ENCODE results near the gene CEBPG. TPM values are rescaled to one million over a fixed set of nuclear protein-coding genes. Genes with fewer than 3 reads are reported as not detected.

CEBPG gene
- total and polyA plus RNA-seq, 4 donors: 21.5 to 29.7 (median 24.7) TPM

DNA sequence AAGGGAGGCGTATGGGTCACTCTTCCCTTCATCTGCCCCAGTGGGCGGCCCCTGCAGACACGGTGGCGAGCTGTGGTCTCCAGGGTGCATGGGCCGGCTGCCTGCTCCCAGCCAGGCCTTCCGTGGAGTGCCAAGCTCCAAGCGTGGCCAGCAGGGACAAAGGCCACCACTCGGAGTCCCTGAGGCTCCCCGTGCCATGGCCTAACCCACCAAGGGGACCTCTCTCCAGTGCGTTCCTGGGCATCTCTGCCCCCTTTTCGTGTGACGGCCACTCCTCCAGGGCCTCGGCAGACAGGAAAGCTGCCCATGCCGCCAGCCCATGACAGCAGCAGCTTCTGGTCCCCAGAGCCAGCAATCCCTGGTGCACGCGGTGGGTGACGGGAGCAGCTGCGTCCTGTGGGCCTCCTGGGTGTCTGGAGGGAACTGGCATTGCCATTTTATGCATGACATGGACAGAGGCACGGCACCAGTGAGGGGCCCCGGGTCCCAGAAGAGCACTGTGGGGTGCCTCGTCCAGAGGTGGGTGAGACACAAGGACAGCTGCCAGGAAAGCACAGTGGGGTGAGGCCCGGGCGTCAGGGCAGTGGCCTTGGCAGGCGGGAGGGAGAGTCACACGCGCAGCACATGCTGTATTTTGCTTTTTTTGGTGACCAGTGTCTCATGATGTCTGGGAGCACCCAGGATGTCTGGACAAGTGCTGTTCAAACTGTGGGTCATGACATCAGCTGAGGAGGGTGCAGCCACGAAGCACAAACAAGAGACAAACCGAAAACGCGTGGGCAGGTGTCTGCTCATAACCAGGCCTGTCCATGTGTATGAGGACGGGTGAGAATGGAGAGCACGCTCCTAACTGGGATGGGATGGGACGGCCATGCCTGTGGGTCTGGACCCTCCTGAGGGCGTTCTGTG is 32.3 kb downstream of the CEBPG start:
- Histone ChIP-seq H3K9me3 (ENCODE audit: control insufficient read depth in 4 of 4, insufficient read depth in 3 of 4, low read length in 3 of 4) (no peaks in the 10 kb centered on the region), H3K27me3 (ENCODE audit: control insufficient read depth in 3 of 3, insufficient read depth in 3 of 3, low read length in 2 of 3) (no peaks in the 10 kb centered on the region)
- 88 to 92% methylated on average over 34 of the region's 34 CpGs for WGBS, 2 donors

DNA sequence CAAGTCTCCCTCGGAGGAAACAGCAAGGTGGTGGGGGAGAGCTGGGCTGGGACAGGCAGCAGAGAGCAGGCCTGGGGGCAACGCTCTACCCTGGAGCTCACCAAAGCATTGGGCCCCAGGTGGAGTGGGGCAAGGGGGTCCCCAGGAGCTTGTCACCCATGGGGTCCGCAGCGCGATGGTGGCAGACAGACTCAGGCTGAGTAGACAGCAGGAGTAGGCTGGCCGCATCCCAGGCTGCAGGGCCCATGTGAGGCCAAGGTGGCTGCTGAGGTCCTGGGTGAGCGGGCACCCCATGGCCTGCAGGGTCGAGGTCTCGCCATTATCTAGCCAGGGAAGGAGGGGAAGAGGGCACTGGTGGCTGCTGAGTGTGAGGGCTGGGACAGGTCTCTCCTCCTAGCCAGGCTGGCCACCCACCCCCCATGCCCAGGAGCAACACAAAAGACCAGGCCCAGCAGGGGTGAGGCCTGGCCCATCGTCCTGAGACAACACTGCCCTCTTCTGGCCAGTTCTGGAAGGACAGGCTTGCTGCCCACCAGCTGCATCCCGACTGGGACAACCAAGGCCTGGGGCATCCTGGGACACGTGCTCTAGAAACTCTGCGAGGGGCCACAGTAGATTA is 33.1 kb downstream of the CEBPG start:
- TF ChIP-seq, protein P1, sequence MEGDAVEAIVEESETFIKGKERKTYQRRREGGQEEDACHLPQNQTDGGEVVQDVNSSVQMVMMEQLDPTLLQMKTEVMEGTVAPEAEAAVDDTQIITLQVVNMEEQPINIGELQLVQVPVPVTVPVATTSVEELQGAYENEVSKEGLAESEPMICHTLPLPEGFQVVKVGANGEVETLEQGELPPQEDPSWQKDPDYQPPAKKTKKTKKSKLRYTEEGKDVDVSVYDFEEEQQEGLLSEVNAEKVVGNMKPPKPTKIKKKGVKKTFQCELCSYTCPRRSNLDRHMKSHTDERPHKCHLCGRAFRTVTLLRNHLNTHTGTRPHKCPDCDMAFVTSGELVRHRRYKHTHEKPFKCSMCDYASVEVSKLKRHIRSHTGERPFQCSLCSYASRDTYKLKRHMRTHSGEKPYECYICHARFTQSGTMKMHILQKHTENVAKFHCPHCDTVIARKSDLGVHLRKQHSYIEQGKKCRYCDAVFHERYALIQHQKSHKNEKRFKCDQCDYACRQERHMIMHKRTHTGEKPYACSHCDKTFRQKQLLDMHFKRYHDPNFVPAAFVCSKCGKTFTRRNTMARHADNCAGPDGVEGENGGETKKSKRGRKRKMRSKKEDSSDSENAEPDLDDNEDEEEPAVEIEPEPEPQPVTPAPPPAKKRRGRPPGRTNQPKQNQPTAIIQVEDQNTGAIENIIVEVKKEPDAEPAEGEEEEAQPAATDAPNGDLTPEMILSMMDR (IDR thresholded peaks at IDR 0.05; ENCODE audit: control extremely low read depth, extremely low read depth): peak; percentile 95
- peaks cover 0 to 40% (median 21%) of the 10 kb centered on the region in 5 donors for H3K4me1 ChIP-seq (ENCODE audit: control insufficient read depth in 5 of 5, insufficient read depth in 5 of 5, low read length in 5 of 5)
- H3K9ac ChIP-seq (ENCODE audit: insufficient read depth in 1 of 2, low read length in 2 of 2): no peak overlapping the region
- no peaks in the 10 kb centered on the region for H3K9me3 ChIP-seq (ENCODE audit: control insufficient read depth in 4 of 4, insufficient read depth in 3 of 4, low read length in 3 of 4)
- peaks cover 0 to 16% (median 0%) of the 10 kb centered on the region in 4 donors for H3K36me3 ChIP-seq (ENCODE audit: control insufficient read depth in 4 of 4, insufficient read depth in 4 of 4, low read length in 4 of 4)
- WGBS, 2 donors: 63% methylated on average over 13 of the region's 13 CpGs
- peak; percentile 68 for ATAC-seq (ENCODE audit: insufficient read depth, low FRiP score)
- no peak overlapping the region for H3K27ac ChIP-seq (ENCODE audit: low read depth in 1 of 2, low read length in 1 of 2)
- H3K4me3 ChIP-seq: no peak overlapping the region
- peak; percentile 70 to 79 (median 78) for DNase-seq
- H3K27me3 ChIP-seq (ENCODE audit: control insufficient read depth in 3 of 3, insufficient read depth in 3 of 3, low read length in 2 of 3): no peaks in the 10 kb centered on the region

More for the DNA sequence above, 32.3 kb downstream of the CEBPG start:
- Histone ChIP-seq H3K9ac (ENCODE audit: insufficient read depth in 1 of 2, low read length in 2 of 2) (no peak overlapping the region), H3K4me3 (no peak overlapping the region), H3K27ac (ENCODE audit: low read depth in 1 of 2, low read length in 1 of 2) (no peak overlapping the region), H3K4me1 (ENCODE audit: control insufficient read depth in 5 of 5, insufficient read depth in 5 of 5, low read length in 5 of 5) (peaks cover 0 to 40% (median 21%) of the 10 kb centered on the region in 5 donors), H3K36me3 (ENCODE audit: control insufficient read depth in 4 of 4, insufficient read depth in 4 of 4, low read length in 4 of 4) (peaks cover 0 to 12% (median 0%) of the 10 kb centered on the region in 4 donors)
- ATAC-seq (ENCODE audit: insufficient read depth, low FRiP score) (no peak), DNase-seq (no peak)
- TF ChIP-seq, protein P1 (IDR thresholded peaks at IDR 0.05; ENCODE audit: control extremely low read depth, extremely low read depth): no peak

DNA sequence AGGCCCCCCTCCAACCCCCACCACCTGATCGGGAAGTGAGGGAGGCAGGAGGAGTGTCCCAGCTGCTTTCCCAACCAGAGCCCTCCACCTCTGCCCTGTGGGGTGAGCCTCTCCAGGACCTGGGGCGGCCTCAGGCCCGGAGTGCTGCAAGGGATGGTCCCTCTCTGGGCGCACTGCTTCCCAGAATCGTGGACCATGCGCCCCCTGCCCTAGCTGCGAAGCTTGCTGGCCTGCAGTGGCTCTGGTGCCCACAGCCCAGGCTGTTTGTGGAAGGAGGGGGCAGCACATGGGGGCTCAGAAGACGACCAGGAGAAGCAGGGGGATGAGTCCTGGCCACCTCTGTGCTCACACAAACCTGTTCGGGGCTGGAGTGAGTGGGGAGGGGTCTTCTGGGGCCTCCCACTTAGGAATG is 33.6 kb downstream of the CEBPG start:
- Histone ChIP-seq H3K27ac (ENCODE audit: low read depth in 1 of 2, low read length in 1 of 2) (no peak overlapping the region), H3K9me3 (ENCODE audit: control insufficient read depth in 4 of 4, insufficient read depth in 3 of 4, low read length in 3 of 4) (no peaks in the 10 kb centered on the region), H3K27me3 (ENCODE audit: control insufficient read depth in 3 of 3, insufficient read depth in 3 of 3, low read length in 2 of 3) (no peaks in the 10 kb centered on the region), H3K4me1 (ENCODE audit: control insufficient read depth in 5 of 5, insufficient read depth in 5 of 5, low read length in 5 of 5) (peaks cover 0 to 40% (median 21%) of the 10 kb centered on the region in 5 donors), H3K4me3 (no peak overlapping the region), H3K9ac (ENCODE audit: insufficient read depth in 1 of 2, low read length in 2 of 2) (no peak overlapping the region), H3K36me3 (ENCODE audit: control insufficient read depth in 4 of 4, insufficient read depth in 4 of 4, low read length in 4 of 4) (peaks cover 0 to 19% (median 0%) of the 10 kb centered on the region in 4 donors)
- no peak for DNase-seq
- 52 to 59% methylated on average over 9 of the region's 9 CpGs for WGBS, 2 donors
- TF ChIP-seq, protein P1 (IDR thresholded peaks at IDR 0.05; ENCODE audit: control extremely low read depth, extremely low read depth): no peak
- no peak for ATAC-seq (ENCODE audit: insufficient read depth, low FRiP score)
